GM12878 (cell line): ENCODE results near the gene NOL3. TPM values are rescaled to one million over a fixed set of nuclear protein-coding genes. Genes with fewer than 3 reads are reported as not detected.

ENCODE experiments used
- ATAC-seq: fragments of 200-7000 bp; cut with Tn5 transposase; 3 replicates; pipeline ENCODE4 v1.9.1; 2020; ENCODE audit warnings: mild to moderate bottlenecking, moderate library complexity
- BruUV-seq: library from RNA; stranded (reverse); fragments of 400-500 nt; replicated peaks from 2 replicates; lab custom pipeline; 2021; lab: Mats Ljungman, UMichigan
- CTCF ChIA-PET: fragments of 300-600 bp; sonication (Branson Sonifier 250); formaldehyde crosslinking; extraction: SDS; loops from one replicate; lab custom pipeline; 2021; ENCODE audit warnings: inconsistent platforms; lab: Yijun Ruan, JAX
- POLR2A ChIA-PET: fragments of 350-600 bp; formaldehyde crosslinking; extraction: SDS; loops from one replicate; lab custom pipeline; 2021; ENCODE audit warnings: inconsistent platforms; lab: Charles Lee
- RAD21 ChIA-PET: fragments of 300-600 bp; sonication (Branson Sonifier 250); formaldehyde crosslinking; loops from one replicate; lab custom pipeline; 2023; ENCODE audit warnings: antibody characterized with exemption; ENCODE audit not compliant: unreplicated experiment; lab: Charles Lee
- SMC1A ChIA-PET: fragments of 300-600 bp; sonication (Branson Sonifier 250); formaldehyde crosslinking; loops from one replicate; lab custom pipeline; 2023; ENCODE audit not compliant: unreplicated experiment, uncharacterized antibody; lab: Charles Lee
- DNase-seq: peaks from one replicate; pipeline ENCODE4 v3.0.0-alpha.2; 2011; ENCODE audit warnings: low read depth, low spot score
- FAIRE-seq: peaks from 3 replicates; lab custom pipeline; 2011; peaks lifted over from hg19 to GRCh38; lab: Jason Lieb, UNC
- H2AFZ ChIP-seq: 2 replicates; pipeline ENCODE4 v1.6.0; 2011; ENCODE audit warnings: low read depth, low read length, control low read depth; ENCODE audit not compliant: control insufficient read depth
- H3K27ac ChIP-seq: 2 replicates; pipeline ENCODE4 v1.5.1; 2011; ENCODE audit warnings: control low read depth; ENCODE audit not compliant: control insufficient read depth, insufficient read depth
- H3K27me3 ChIP-seq, 2 experiments: replicated peaks in 1 of 2; 2 replicates each; pipeline versions ENCODE4 v1.6.0 to v1.6.1; 2011; ENCODE audit warnings: low read length in 1 of 2; ENCODE audit not compliant: control insufficient read depth in 2 of 2, insufficient read depth in 2 of 2
- H3K36me3 ChIP-seq, 2 experiments: 2 replicates each; pipeline ENCODE4 v1.5.1; 2011; ENCODE audit warnings: low read length in 1 of 2; ENCODE audit not compliant: control insufficient read depth in 2 of 2, insufficient read depth in 2 of 2
- H3K4me1 ChIP-seq: 2 replicates; pipeline ENCODE4 v1.6.1; 2011; ENCODE audit warnings: mild to moderate bottlenecking, low read length, moderate library complexity, mixed read lengths; ENCODE audit not compliant: control insufficient read depth, insufficient read depth
- H3K4me2 ChIP-seq: 2 replicates; pipeline ENCODE4 v1.6.0; 2011; ENCODE audit warnings: control low read depth; ENCODE audit not compliant: control insufficient read depth, insufficient read depth
- H3K4me3 ChIP-seq: fragments of 200-600 bp; sonication (generic); 2 replicates; pipeline ENCODE4 v1.5.1; 2016
- H3K79me2 ChIP-seq: 2 replicates; pipeline ENCODE4 v1.6.0; 2011; ENCODE audit warnings: low read length; ENCODE audit not compliant: control insufficient read depth, insufficient read depth
- H3K9ac ChIP-seq: 2 replicates; pipeline ENCODE4 v1.8.0; 2011; ENCODE audit warnings: low read length, control low read depth, mixed read lengths; ENCODE audit not compliant: control insufficient read depth, insufficient read depth
- H3K9me3 ChIP-seq: replicated peaks from 3 replicates; pipeline ENCODE4 v1.5.1; 2011; ENCODE audit warnings: mild to moderate bottlenecking, low read length; ENCODE audit not compliant: control insufficient read depth, insufficient read depth
- H4K20me1 ChIP-seq: 2 replicates; pipeline ENCODE4 v1.6.0; 2011; ENCODE audit not compliant: control insufficient read depth, insufficient read depth
- BRCA1 ChIP-seq: IDR thresholded peaks from 2 replicates; pipeline ENCODE4 v1.6.1; 2011; ENCODE audit warnings: low read depth, low read length, improper control_type of control experiment
- DPF2 ChIP-seq: fragments of 450-650 bp; IDR thresholded peaks from 2 replicates; pipeline ENCODE4 v1.6.1; 2017; ENCODE audit warnings: mild to moderate bottlenecking
- GATAD2B ChIP-seq: fragments of 450-650 bp; conservative IDR thresholded peaks from 2 replicates; pipeline ENCODE4 v1.6.1; 2017; ENCODE audit warnings: low read depth, mild to moderate bottlenecking, moderate library complexity
- PML ChIP-seq: IDR thresholded peaks from 2 replicates; pipeline ENCODE4 v1.6.1; 2012; ENCODE audit warnings: low read length, inconsistent platforms
- POU2F2 ChIP-seq: IDR thresholded peaks from 3 replicates; pipeline ENCODE4 v1.6.1; 2011; ENCODE audit warnings: low read depth, mild to moderate bottlenecking, low read length, borderline replicate concordance
- SMARCA5 ChIP-seq: fragments of 450-650 bp; IDR thresholded peaks from 2 replicates; pipeline ENCODE4 v1.6.1; 2017; ENCODE audit warnings: mild to moderate bottlenecking
- USF2 ChIP-seq: IDR thresholded peaks from 2 replicates; pipeline ENCODE4 v1.6.1; 2011; ENCODE audit warnings: low read depth, low read length, improper control_type of control experiment, borderline replicate concordance
- ZBTB40 ChIP-seq: fragments of 450-650 bp; IDR thresholded peaks from 2 replicates; pipeline ENCODE4 v1.6.1; 2016; ENCODE audit warnings: mild to moderate bottlenecking, moderate library complexity, borderline replicate concordance
- WGBS: methylation state at CpG from one replicate; pipeline ENCODE4 v1.1.6; 2016; ENCODE audit warnings: low lambda C conversion rate; ENCODE audit not compliant: insufficient replicate concordance, insufficient coverage; ENCODE audit errors: missing lambda C conversion rate; 5-methylcytosine and 5-hydroxymethylcytosine counted together
- in situ Hi-C: fragments of 300-500 bp; cut with MboI; formaldehyde crosslinking; loops from 9 replicates; pipeline ENCODE4 v1.14.3; 2018; ENCODE audit warnings: mixed read lengths
- intact Hi-C: fragments of 100-400 bp; cut with micrococcal nuclease; formaldehyde crosslinking; loops from one replicate; pipeline ENCODE4 v1.14.2; 2022; ENCODE audit not compliant: unreplicated experiment
- polyA plus RNA-seq, 11 experiments: library from polyadenylated mRNA; depleted of rRNA in 4 of 11; unstranded in 6 of 11; stranded (reverse) in 5 of 11; fragments of >200 nt; fragmentation: Nextera tagmentation in 4 of 11; fragmentation: Illumina TruSeq in 1 of 11; extraction: Ambion mirVana in 4 of 11; extraction: Trizol in 1 of 11; gene quantifications; 1 replicate in 1 of 11; 2 replicates in 10 of 11; pipeline versions ENCODE4 v1.2.1 to v1.2.3, GENCODE V29; 2011 to 2016; ENCODE audit warnings: inconsistent platforms in 2 of 11, missing spikeins in 2 of 11, low read depth in 1 of 11
- total RNA-seq, 4 experiments: library from RNA; depleted of rRNA in 3 of 4; stranded (reverse); fragments of >200 nt in 3 of 4; fragmentation: Illumina TruSeq in 1 of 4; extraction: Trizol in 1 of 4; gene quantifications; 2 replicates each; pipeline versions ENCODE4 v1.2.1 to v1.2.3, GENCODE V29; 2013 to 2021

The NOL3 gene
- total and polyA plus RNA-seq, 10 of the 15 experiments (the other 5 are each of a cell fraction or from before 2014, with no cell fraction given): 0.31 to 18.4 (median 2.7) TPM

GRCh38 chr16:67180166-67180565 is 9.8 kb downstream of the NOL3 start:
- H3K4me2 ChIP-seq: no peak overlapping the region

More at GRCh38 chr16:67180166-67180565, 9.8 kb downstream of the NOL3 start:
- H3K27me3 ChIP-seq: peaks cover 0 to 3% of the 10 kb centered on the region in 2 experiments; a peak in 2 of 4 replicates
- H3K79me2 ChIP-seq: peaks cover 5% of the 10 kb centered on the region
- CTCF ChIA-PET: interaction anchor here (1.0 to 3.2 kb wide), 8 partner anchors 9 to 163 kb away, joined by 3 to 28 read pairs (median 4); partner anchors contain the start of genes FBXL8, NOL3 and TRADD
- in situ Hi-C loops: no loop called here
- no TSS peak for BruUV-seq
- RAD21 ChIA-PET: interaction anchor here (1.0 to 1.1 kb wide), 2 partner anchors 9 to 25 kb away, joined by 4 to 7 read pairs; no protein-coding TSS in a partner anchor
- intact Hi-C loops: no loop called here
- no peaks in the 10 kb centered on the region for H3K36me3 ChIP-seq
- H3K27ac ChIP-seq: no peak overlapping the region
- DNase-seq: no peak
- no peak for TF ChIP-seq BRCA1
- TF ChIP-seq POU2F2: no peak
- TF ChIP-seq USF2: no peak
- no peak for TF ChIP-seq DPF2
- TF ChIP-seq SMARCA5: no peak
- no peak for TF ChIP-seq ZBTB40
- no peak for TF ChIP-seq PML
- no peak for TF ChIP-seq GATAD2B
- H3K4me1 ChIP-seq: peaks cover 13% of the 10 kb centered on the region
- ATAC-seq: no peak
- WGBS: 90% methylated on average over 15 of the region's 16 CpGs
- FAIRE-seq: no peak
- no peaks in the 10 kb centered on the region; the same call in 1 of the 2 replicates for H4K20me1 ChIP-seq
- no peak overlapping the region for H2AFZ ChIP-seq
- POLR2A ChIA-PET: no interaction called here
- SMC1A ChIA-PET: interaction anchor here (1.1 to 1.5 kb wide), 2 partner anchors 17 to 162 kb away, joined by 3 to 5 read pairs; no protein-coding TSS in a partner anchor
- no peak overlapping the region for H3K9ac ChIP-seq
- no peaks in the 10 kb centered on the region for H3K9me3 ChIP-seq
- no peak overlapping the region for H3K4me3 ChIP-seq
